Muscle of leg (tissue), 11 donors: ENCODE data around the gene EEFSEC. TPM values are rescaled to one million over a fixed set of nuclear protein-coding genes. Genes with fewer than 3 reads are reported as not detected.
A peak's percentile ranks its signal among the peaks of the same experiment; 100 is the strongest.

Experiments used
- DNase-seq: peaks from one replicate; pipeline ENCODE4 v3.0.0; 2013
- H3K27ac ChIP-seq: one replicate; pipeline ENCODE4 v1.5.1; 2013; ENCODE audit warnings: mild to moderate bottlenecking, low read length, control low read depth
- H3K27me3 ChIP-seq: one replicate; pipeline ENCODE4 v1.6.1; 2013; ENCODE audit warnings: low read length; ENCODE audit not compliant: control insufficient read depth, insufficient read depth
- H3K36me3 ChIP-seq: one replicate; pipeline ENCODE4 v1.6.1; 2013; ENCODE audit warnings: low read length; ENCODE audit not compliant: control insufficient read depth, insufficient read depth
- H3K4me1 ChIP-seq: one replicate; pipeline ENCODE4 v1.6.1; 2013; ENCODE audit warnings: low read length; ENCODE audit not compliant: control insufficient read depth, insufficient read depth
- H3K4me3 ChIP-seq: one replicate; pipeline ENCODE4 v1.5.1; 2013; ENCODE audit warnings: low read length, control low read depth
- H3K9me3 ChIP-seq: replicated peaks from 2 replicates; pipeline ENCODE4 v1.6.1; 2013; ENCODE audit warnings: low read depth, low read length; ENCODE audit not compliant: control insufficient read depth
- WGBS: methylation state at CpG from one replicate; pipeline ENCODE4 v1.1.5; 2013; ENCODE audit warnings: missing lambda C conversion rate; ENCODE audit not compliant: insufficient coverage; 5-methylcytosine and 5-hydroxymethylcytosine counted together
- polyA plus RNA-seq, 8 donors: library from polyadenylated mRNA; unstranded; fragments of 120-200 nt; gene quantifications; one replicate each; pipeline versions ENCODE4 v1.2.1 to v1.2.3, GENCODE V29; 2013; ENCODE audit warnings: inconsistent platforms in 1 of 8, low replicate concordance in 1 of 8; ENCODE audit not compliant: insufficient read length in 8 of 8, insufficient read depth in 1 of 8
- total RNA-seq: library from RNA; stranded (reverse); fragments of 120-200 nt; gene quantifications from one replicate; pipeline ENCODE4 v1.2.4, GENCODE V29; 2013

EEFSEC gene
- total and polyA plus RNA-seq, 9 donors: 5.5 to 20.9 (median 16.9) TPM

DNA sequence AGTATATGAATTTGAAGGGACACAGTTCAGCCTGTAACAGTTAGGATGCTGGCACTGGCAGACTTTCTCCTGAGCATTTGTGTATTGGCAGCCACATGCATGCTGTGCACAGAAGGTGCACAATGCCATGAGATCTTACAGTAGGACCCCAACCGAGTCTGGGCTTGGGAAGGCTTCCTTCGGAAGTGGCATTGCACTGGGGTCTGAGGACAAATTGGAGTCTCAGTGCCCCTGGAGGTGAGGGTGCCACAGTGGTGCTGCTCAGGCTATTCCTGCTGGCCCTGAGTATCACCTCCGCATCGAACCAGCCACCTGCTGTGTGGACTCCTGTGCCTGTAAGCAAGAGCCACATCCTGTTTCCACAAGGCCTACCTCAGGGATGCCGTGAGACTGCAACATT lies 213.9 kb downstream of the EEFSEC start:
- H3K36me3 ChIP-seq: peaks cover 6% of the 10 kb centered on the region
- no peak for DNase-seq
- H3K4me3 ChIP-seq: no peak overlapping the region
- H3K4me1 ChIP-seq: peaks cover 30% of the 10 kb centered on the region
- H3K27me3 ChIP-seq: no peaks in the 10 kb centered on the region
- WGBS: 87% methylated on average over 5 of the region's 5 CpGs
- H3K27ac ChIP-seq: no peak overlapping the region
- no peaks in the 10 kb centered on the region for H3K9me3 ChIP-seq

GRCh38 chr3:128367761-128368160 lies 214.5 kb downstream of the EEFSEC start:
- no peak overlapping the region for H3K4me3 ChIP-seq
- no peak for DNase-seq
- no peaks in the 10 kb centered on the region for H3K9me3 ChIP-seq
- WGBS: 74% methylated on average over 4 of the region's 4 CpGs
- H3K4me1 ChIP-seq: peaks cover 32% of the 10 kb centered on the region
- H3K36me3 ChIP-seq: peaks cover 6% of the 10 kb centered on the region
- no peaks in the 10 kb centered on the region for H3K27me3 ChIP-seq
- no peak overlapping the region for H3K27ac ChIP-seq

- DNase-seq: no peak
- H3K36me3 ChIP-seq: peaks cover 15% of the 10 kb centered on the region
- H3K4me3 ChIP-seq: no peak overlapping the region
- no peaks in the 10 kb centered on the region for H3K9me3 ChIP-seq
- peaks cover 32% of the 10 kb centered on the region for H3K4me1 ChIP-seq
- H3K27me3 ChIP-seq: no peaks in the 10 kb centered on the region
- H3K27ac ChIP-seq: peak overlapping the region; percentile 49
- 82% methylated on average over 7 of the region's 7 CpGs for WGBS
Measured at GRCh38 chr3:128368626-128369025, 215.3 kb downstream of the EEFSEC start.

DNA sequence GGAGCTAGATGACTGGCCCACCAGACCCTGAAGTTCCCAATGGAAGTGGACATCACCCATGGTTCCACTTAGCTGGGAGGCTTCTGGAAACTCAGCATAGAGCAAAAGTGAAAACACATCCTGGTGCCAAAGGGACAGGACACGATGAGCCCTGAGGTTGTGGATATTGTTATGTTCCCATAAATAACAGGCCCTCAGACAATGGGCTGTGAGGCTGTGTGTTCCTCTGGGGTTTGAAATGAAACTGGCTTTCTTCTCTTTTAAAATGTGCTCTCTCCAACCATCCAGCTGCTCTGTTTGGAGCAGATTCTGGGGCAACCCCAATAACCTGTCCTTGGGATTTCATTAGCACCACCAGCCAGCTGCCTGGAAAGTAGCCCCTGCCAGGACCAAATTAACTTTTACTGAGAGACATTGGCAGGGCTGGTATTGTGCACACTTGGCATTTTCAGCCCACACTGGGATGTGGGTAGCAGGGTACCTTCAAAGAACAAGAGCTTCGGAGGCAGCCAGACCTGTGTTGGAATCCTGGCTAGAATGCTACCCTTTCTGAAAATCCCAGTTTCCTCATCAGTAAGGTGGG lies 215.9 kb downstream of the EEFSEC start:
- Histone ChIP-seq H3K9me3 (no peaks in the 10 kb centered on the region), H3K27me3 (no peaks in the 10 kb centered on the region), H3K27ac (peak overlapping the region; percentile 49), H3K36me3 (peaks cover 21% of the 10 kb centered on the region), H3K4me1 (peaks cover 32% of the 10 kb centered on the region), H3K4me3 (no peak overlapping the region)
- peak; percentile 53 for DNase-seq
- no CpG with 5 or more reads among the region's 2 CpGs for WGBS

- no peak for DNase-seq
- H3K4me1 ChIP-seq: peaks cover 36% of the 10 kb centered on the region
- H3K27ac ChIP-seq: peak overlapping the region; percentile 58
- H3K27me3 ChIP-seq: no peaks in the 10 kb centered on the region
- H3K4me3 ChIP-seq: no peak overlapping the region
- H3K36me3 ChIP-seq: peaks cover 22% of the 10 kb centered on the region
- no peaks in the 10 kb centered on the region for H3K9me3 ChIP-seq
- 81% methylated on average over 6 of the region's 10 CpGs for WGBS
Measured at GRCh38 chr3:128369881-128370642, 216.8 kb downstream of the EEFSEC start.

DNA sequence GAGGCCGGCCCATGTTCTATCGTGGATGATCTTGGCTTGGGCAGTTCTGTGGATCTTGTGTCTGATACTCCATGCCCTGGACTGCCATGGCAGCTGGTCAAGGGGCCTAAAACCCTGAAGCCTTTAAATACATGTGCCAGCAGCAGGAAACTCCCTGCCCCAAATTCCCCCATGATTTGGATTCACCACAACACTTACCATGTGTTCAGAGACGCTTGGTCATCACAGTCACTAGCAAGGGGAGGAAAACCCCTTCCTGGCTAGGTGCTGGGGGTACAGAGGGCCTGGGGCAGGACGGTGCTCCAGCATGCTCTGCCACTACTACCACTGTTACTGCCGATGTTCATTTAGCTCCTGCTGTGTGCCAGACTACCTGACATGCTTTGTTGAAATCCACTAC lies 219.0 kb downstream of the EEFSEC start:
- WGBS: 63% methylated on average over 2 of the region's 5 CpGs
- peaks cover 53% of the 10 kb centered on the region for H3K4me1 ChIP-seq
- DNase-seq: no peak
- H3K27me3 ChIP-seq: no peaks in the 10 kb centered on the region
- H3K9me3 ChIP-seq: no peaks in the 10 kb centered on the region
- H3K4me3 ChIP-seq: no peak overlapping the region
- peaks cover 16% of the 10 kb centered on the region for H3K36me3 ChIP-seq
- H3K27ac ChIP-seq: no peak overlapping the region

GRCh38 chr3:128372707-128373533 lies 219.6 kb downstream of the EEFSEC start:
- Histone ChIP-seq H3K36me3 (peaks cover 16% of the 10 kb centered on the region), H3K4me1 (peaks cover 58% of the 10 kb centered on the region), H3K27ac (no peak overlapping the region), H3K9me3 (no peaks in the 10 kb centered on the region), H3K27me3 (no peaks in the 10 kb centered on the region), H3K4me3 (no peak overlapping the region)
- DNase-seq: no peak
- 87% methylated on average over 9 of the region's 10 CpGs for WGBS

DNA sequence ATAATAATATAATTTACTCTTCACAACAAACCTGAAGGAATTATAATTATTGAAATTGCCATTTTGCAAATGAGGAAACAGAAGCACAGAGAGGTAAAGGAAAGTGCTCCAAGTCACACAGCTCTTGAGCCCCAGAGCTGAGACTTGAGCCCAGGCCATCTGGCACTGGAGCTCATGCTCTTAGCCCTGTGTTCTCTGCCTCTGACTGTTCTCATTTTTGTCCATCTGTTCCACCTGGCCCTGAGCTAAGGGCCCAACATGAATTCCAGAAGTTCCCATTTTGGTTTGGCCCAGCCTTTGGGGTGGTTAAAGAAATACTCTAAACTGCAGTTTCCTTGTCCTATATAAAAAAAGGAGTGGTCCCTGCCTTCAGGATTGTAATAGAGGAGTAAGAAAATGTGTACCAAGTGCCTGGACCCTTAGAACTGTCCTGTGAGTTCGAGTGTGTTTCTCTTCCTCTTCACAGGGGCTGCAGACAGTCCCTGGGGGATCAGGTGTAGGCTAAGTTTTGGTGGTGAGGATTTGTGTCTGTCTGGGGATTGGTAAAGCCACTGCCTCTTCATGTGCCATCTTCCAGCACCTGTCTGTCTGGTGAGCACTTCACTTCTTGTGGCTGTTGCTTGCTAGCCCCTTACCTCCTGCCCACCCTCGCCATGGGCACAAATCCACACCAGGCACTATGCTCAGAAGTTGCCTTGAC lies 221.6 kb downstream of the EEFSEC start:
- Histone ChIP-seq H3K4me1 (peaks cover 60% of the 10 kb centered on the region), H3K4me3 (no peak overlapping the region), H3K27me3 (no peaks in the 10 kb centered on the region), H3K36me3 (peaks cover 16% of the 10 kb centered on the region), H3K9me3 (no peaks in the 10 kb centered on the region), H3K27ac (no peak overlapping the region)
- WGBS: 80% methylated on average over 2 of the region's 2 CpGs
- DNase-seq: no peak

DNA sequence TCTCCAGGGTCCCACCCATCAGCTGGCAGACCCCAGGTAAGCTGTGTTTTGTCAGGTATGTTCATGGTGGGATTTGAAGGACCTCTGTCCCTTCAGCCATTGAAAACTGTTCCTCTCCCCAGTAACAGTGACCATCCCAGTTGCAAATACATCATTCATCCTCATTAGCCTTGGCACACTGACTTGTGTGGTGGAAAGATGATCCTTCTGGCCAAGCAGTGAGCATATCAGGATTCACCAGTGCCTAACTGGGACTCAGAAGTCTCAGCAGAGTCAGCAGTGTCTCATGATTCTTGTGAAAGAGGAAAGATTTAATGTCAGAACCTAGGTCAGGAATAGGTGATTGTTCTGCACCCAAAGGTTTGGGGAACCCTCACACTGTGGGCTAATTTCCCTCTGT lies 223.2 kb downstream of the EEFSEC start:
- H3K4me1 ChIP-seq: peaks cover 65% of the 10 kb centered on the region

More for the DNA sequence above, 223.2 kb downstream of the EEFSEC start:
- Histone ChIP-seq H3K27ac (peak overlapping the region; percentile 29), H3K27me3 (no peaks in the 10 kb centered on the region), H3K36me3 (peaks cover 16% of the 10 kb centered on the region), H3K9me3 (no peaks in the 10 kb centered on the region), H3K4me3 (no peak overlapping the region)
- peak; percentile 33 for DNase-seq
